Esophagus squamous epithelium (tissue), 4 donors: Measurements from ENCODE around the gene ANKRD44.

Source experiments
- CTCF ChIP-seq, 6 experiments: fragments of 450-650 bp in 4 of 6; fragments of 200-600 bp in 2 of 6; sonication (generic) in 2 of 6; IDR thresholded peaks; one replicate each; pipeline ENCODE4 v1.5.1; 2016 to 2019; ENCODE audit warnings: antibody characterized with exemption in 6 of 6, mild to moderate bottlenecking in 4 of 6, moderate library complexity in 4 of 6
- POLR2A ChIP-seq, 4 donors: fragments of 450-650 bp; IDR thresholded peaks; one replicate each; pipeline ENCODE4 v1.6.1; 2017; ENCODE audit warnings: antibody characterized with exemption in 4 of 4, mild to moderate bottlenecking in 4 of 4, moderate library complexity in 3 of 4

- TF ChIP-seq CTCF (IDR thresholded peaks at IDR 0.05) (no peak), POLR2A (IDR thresholded peaks at IDR 0.05) (no peak)
Observed at GRCh38 chr2:197122821-197123220, 187.8 kb downstream of the ANKRD44 start.
